Measurements from ENCODE around the gene CCDC148.

The CCDC148 gene

GRCh38 chr2:158131919-158132566, 324.5 kb downstream of the CCDC148 start:
- no peak for TF ChIP-seq MAX (IDR thresholded peaks at IDR 0.05; ENCODE audit: low read depth, low read length)
- TF ChIP-seq MYC (IDR thresholded peaks at IDR 0.05; ENCODE audit: low read depth, low read length) = no peak
- TF ChIP-seq POLR2A (IDR thresholded peaks at IDR 0.05; ENCODE audit: extremely low read depth, insufficient read length) = no peak
- no peak for TF ChIP-seq CTCF (IDR thresholded peaks at IDR 0.05; ENCODE audit: low read depth, low read length)
- no peak overlapping the region for H3K4me3 ChIP-seq (ENCODE audit: low read depth, low read length)
- DNase-seq (ENCODE audit: low read depth) = no peak

- TF ChIP-seq MAX (IDR thresholded peaks at IDR 0.05; ENCODE audit: low read depth, low read length) (no peak), POLR2A (IDR thresholded peaks at IDR 0.05; ENCODE audit: extremely low read depth, insufficient read length) (no peak), CTCF (IDR thresholded peaks at IDR 0.05; ENCODE audit: low read depth, low read length) (no peak), MYC (IDR thresholded peaks at IDR 0.05; ENCODE audit: low read depth, low read length) (no peak)
- no peak overlapping the region for H3K4me3 ChIP-seq (ENCODE audit: low read depth, low read length)
- no peak for DNase-seq (ENCODE audit: low read depth)
Measured at GRCh38 chr2:158131483-158131912, 325.1 kb downstream of the CCDC148 start.

- TF ChIP-seq MYC (IDR thresholded peaks at IDR 0.05; ENCODE audit: low read depth, low read length) = no peak
- no peak for TF ChIP-seq POLR2A (IDR thresholded peaks at IDR 0.05; ENCODE audit: extremely low read depth, insufficient read length)
- no peak for TF ChIP-seq CTCF (IDR thresholded peaks at IDR 0.05; ENCODE audit: low read depth, low read length)
- TF ChIP-seq MAX (IDR thresholded peaks at IDR 0.05; ENCODE audit: low read depth, low read length) = no peak
- no peak for DNase-seq (ENCODE audit: low read depth)
Measured at GRCh38 chr2:158130832-158131473, 325.6 kb downstream of the CCDC148 start.

GRCh38 chr2:158129037-158129436, 327.5 kb downstream of the CCDC148 start:
- TF ChIP-seq MAX (IDR thresholded peaks at IDR 0.05; ENCODE audit: low read depth, low read length) (no peak), CTCF (IDR thresholded peaks at IDR 0.05; ENCODE audit: low read depth, low read length) (no peak), MYC (IDR thresholded peaks at IDR 0.05; ENCODE audit: low read depth, low read length) (no peak), POLR2A (IDR thresholded peaks at IDR 0.05; ENCODE audit: extremely low read depth, insufficient read length) (no peak)
- no peak overlapping the region for H3K4me3 ChIP-seq (ENCODE audit: low read depth, low read length)
- no peak for DNase-seq (ENCODE audit: low read depth)

More at GRCh38 chr2:158130832-158131473, 325.6 kb downstream of the CCDC148 start:
- no peak overlapping the region for H3K4me3 ChIP-seq (ENCODE audit: low read depth, low read length)

GRCh38 chr2:158128168-158128973, 328.2 kb downstream of the CCDC148 start:
- no peak for DNase-seq (ENCODE audit: low read depth)
- TF ChIP-seq MAX (IDR thresholded peaks at IDR 0.05; ENCODE audit: low read depth, low read length) = no peak
- no peak overlapping the region for H3K4me3 ChIP-seq (ENCODE audit: low read depth, low read length)

Measured in NB4 (cell line).